GM18505 (cell line): ENCODE measurements around the gene MBD5.

Experiments used
- ATAC-seq: cut with Tn5 transposase; IDR thresholded peaks from one replicate; pipeline ENCODE4 v1.9.1; 2021; ENCODE audit not compliant: unreplicated experiment
- POLR2A ChIP-seq: IDR thresholded peaks from 4 replicates; pipeline ENCODE4 v1.6.1; 2011; ENCODE audit warnings: borderline replicate concordance; ENCODE audit not compliant: insufficient read depth, insufficient read length; ENCODE audit errors: extremely low read depth

The MBD5 gene

DNA sequence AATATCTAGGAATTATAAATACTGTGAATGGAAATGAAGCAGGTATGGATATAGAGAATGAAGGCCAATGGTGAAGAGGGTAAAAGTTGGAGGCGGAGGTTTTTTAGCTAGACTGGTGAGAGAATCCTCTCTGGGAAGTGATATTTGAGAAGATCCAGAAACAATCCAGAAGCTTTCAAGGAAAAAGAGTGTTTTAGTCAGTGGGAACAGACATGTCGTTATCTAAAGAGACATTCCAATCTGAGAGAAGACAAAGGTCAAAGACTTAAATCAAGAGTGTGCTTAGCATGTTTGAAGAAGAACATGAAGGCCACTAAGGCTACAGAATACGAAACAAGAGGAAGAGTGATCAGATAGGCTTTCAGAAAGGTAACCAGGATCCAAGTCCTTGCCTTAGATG lies 211.0 kb downstream of the MBD5 start:
- ATAC-seq: no peak
- TF ChIP-seq POLR2A: no peak

DNA sequence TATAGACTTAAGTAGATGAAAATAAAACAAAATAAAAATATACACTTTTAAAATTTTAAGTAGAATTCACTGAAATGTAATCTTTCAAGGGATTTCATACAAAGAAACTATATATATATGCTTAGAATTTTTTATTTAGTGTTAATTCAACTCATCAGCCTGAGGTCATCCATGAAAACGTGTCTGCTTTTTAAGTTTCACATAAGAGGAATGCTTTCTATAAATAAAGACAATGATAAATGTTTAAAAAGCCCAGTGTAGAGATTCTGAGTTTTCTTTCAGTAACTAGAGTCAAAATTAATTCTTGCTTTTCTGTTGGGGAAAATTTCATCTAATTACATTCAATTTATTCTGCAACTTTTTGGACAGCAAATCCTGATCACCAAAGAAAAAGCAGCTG lies 213.3 kb downstream of the MBD5 start:
- ATAC-seq: no peak
- TF ChIP-seq POLR2A: no peak

DNA sequence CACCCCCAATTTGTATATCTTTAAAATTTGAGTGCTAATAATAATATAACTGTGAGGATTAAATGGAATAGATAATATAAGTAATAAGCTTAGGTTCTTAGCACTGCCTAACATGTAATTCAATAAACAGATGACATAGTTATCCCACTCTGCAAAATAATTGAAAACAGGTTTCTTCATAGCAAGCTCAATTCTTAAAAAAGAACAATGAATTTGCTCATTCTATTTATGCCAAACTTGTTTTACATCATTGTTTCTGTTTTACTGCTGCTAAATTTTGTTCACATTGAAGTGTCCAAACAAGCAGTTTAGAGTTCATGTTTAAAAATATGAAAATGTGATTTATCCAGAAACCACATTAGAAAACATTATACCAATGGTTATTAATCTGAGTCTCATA lies 217.0 kb downstream of the MBD5 start:
- no peak for TF ChIP-seq POLR2A
- ATAC-seq: no peak

DNA sequence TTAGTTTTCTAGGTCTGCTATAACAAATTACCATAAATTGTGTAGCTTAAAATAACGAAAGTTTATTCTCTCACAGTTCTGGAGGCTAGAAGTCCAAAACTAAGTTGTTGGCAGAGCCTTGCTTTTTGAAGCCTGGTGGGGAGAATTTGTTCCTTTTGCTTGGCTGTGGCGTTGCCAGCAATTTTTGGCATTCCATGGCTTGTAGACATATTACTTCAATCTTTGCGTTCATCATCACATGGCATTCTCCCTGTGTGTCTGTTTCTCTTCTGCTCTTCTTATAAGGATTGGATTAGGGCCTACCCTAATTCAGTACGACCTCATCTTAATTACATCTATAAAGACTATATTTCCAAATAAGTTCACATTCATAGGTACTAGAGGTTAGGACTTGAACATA lies 217.7 kb downstream of the MBD5 start:
- TF ChIP-seq POLR2A: no peak
- no peak for ATAC-seq

DNA sequence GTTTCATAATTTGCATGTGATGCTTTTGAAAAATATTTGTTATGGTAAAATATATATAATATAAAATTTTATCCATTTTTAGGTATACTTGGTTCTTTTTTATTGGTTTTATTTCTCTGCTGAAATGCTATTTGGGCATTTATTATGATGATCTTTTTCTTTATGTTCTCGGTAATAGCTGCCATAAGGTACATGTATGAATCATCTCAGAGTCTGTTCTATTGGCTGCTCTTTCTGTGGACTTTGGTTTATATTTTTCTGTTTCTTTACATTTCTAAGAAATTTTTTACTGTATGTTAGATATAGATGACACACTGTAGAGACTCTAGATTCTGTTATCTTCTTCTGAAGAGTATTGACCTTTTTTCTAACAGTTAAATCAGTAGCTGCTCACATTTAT lies 219.9 kb downstream of the MBD5 start:
- TF ChIP-seq POLR2A: no peak

DNA sequence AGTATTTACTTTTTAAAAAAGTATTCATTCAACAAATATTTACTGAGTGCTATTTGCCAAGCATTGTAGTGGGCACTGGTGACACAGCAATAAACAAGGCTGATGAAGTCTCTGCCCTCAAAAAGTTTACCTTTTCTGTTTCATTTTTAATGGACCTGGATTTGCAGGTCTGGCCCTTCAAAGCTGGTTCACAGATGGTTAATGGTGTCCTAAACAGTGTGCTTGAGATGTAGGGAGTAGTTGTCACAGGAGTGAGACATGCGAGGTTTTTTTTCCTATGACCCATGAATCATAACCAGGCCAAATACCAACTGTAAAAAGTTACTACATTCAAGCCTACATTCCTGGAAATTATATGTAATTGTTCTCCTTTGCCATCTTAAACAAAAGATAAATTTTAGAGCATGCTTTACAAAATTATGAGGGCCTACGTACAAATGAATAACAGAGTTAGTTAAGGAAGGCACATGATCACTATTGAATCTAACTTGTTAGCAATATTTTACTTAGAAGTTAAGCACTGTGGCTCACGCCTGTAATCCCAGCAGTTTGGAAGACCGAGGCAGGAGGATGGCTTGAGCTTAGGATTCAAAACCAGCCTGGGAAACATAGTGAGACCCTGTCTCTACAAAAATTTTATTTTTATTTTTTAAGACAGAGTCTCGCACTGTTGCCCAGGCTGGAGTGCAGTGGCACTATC lies 223.9 kb downstream of the MBD5 start:
- ATAC-seq: no peak
- no peak for TF ChIP-seq POLR2A

More for the DNA sequence above, 219.9 kb downstream of the MBD5 start:
- ATAC-seq: no peak

DNA sequence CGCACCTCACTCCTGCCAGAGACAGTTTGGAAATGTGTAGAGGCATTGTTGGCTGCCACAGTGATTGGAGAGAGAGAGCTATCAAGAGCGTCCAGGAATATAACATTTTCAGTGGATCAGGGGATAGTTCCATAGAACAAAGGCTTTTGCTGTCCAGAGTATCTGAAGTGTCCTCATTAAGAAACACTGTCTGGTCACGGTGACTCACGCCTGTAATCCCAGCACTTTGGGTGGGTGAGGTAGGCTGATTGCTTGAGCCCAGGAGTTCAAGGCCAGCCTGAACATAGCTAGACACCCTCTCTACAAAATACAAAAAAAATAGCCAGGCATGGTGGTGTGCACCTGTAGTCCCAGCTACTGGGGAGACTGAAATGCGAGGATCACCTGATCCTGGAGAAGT lies 231.1 kb downstream of the MBD5 start:
- ATAC-seq: no peak
- no peak for TF ChIP-seq POLR2A

DNA sequence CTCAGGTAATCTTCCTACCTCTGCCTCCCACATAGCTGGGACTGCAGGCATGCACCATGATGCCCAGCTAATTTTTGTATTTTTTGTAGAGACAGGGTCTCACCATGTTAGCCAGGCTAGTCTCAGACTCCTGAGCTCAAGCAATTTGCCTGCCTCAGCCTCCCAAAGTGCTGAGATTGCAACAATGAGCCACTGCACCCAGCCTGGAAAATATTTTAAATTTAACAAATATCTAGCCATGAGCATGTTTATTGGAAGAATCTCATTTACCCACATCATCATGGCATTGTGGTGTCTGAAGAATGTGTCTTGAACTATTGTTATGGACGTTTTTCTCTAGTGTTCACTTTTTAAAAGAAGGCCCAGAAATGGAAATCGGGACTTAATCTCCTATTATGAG lies 231.8 kb downstream of the MBD5 start:
- ATAC-seq: no peak
- no peak for TF ChIP-seq POLR2A

DNA sequence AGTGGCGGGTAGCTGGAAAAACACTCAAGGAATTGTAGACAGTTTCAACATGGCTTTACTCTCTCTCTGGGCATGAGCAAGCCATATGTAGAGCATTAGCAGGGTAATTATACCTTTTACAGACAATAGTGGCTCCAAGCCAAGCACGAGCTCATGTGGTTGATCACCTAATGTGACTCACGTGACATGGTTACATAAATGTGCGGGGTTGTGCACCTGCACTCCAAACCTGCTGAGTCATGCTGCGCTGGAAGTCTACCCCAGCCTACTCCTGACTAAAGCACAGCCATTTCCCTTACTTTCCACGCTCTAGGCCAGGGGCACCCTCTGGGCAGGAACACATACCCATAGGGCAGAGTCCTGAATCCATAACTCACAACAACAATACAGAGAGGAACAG lies 232.8 kb downstream of the MBD5 start:
- TF ChIP-seq POLR2A: no peak
- ATAC-seq: no peak

DNA sequence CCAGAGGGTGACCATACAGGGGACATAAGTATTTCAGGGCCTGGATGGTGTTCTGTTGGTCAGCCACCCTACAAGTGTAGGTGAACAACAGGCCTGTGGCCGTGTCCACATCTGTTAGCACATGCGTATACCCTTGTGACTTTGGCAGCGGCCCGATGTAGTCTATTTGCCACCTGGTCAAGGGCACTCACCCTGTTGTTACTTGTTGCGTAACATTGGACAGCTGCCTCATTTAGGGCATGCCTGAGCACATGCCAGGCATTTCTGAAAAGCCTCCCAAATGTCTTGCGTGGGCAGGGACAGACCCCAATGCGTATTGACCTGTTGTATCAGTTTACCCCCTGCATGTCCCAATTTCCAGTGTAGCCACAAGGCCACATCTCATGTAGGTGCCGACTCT lies 235.0 kb downstream of the MBD5 start:
- no peak for TF ChIP-seq POLR2A
- no peak for ATAC-seq

DNA sequence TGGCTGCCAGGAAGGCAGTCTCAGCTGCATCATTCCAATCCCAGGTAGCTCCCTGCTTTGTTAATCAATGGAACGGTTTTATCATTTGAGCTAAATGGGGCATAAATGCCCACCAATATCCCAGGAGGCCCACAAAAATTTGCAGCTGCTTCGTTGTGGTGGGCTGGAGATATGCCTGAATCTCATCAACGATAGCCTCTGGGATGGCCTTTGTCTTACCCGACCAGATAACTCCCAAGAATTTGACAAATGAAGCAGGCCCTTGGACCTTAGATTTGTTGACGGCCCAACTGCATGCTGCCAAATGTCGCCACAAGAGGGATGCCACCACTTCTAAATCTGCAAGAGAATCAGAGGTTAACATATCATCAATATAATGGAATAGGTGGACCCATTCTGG lies 236.4 kb downstream of the MBD5 start:
- no peak for ATAC-seq

DNA sequence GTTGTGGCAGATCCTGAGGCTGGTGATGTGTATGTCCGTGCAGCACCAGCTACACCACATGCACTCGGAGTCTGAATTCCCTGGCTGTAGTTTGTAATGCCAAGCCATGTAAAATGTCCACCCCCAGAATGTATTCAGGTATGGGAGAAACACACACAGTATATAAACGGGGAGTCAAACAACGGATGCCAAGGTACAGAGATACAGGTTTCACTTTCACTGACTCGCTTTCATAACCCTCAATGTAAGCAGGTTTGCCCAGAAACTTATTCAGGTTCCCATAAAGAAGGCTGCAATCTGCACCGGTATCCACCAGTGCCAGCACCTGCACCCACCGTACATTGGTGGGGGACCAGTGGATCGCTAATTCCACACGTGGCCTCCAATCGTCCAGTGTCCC lies 237.2 kb downstream of the MBD5 start:
- no peak for ATAC-seq

More for the DNA sequence above, 236.4 kb downstream of the MBD5 start:
- TF ChIP-seq POLR2A: no peak

DNA sequence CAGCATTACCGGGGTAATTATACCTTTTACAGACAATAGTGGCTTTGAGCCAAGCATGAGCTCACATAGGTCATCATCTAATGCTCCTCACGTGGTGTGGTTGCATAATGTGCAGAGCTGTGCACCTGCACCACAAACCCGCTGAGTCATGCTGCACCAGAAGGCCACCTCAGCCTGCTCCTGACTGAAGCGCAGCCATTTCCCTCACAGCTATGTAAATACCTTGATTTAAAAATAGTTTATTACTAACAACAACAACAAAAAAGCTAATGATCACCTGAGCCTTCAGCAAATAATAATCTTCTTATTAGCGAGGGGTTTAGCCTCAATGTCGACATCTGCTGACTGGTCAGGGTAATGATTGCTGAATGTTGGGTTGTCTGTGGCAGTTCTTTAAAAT lies 238.8 kb downstream of the MBD5 start:
- no peak for TF ChIP-seq POLR2A
- ATAC-seq: no peak

More for the DNA sequence above, 237.2 kb downstream of the MBD5 start:
- TF ChIP-seq POLR2A: no peak

DNA sequence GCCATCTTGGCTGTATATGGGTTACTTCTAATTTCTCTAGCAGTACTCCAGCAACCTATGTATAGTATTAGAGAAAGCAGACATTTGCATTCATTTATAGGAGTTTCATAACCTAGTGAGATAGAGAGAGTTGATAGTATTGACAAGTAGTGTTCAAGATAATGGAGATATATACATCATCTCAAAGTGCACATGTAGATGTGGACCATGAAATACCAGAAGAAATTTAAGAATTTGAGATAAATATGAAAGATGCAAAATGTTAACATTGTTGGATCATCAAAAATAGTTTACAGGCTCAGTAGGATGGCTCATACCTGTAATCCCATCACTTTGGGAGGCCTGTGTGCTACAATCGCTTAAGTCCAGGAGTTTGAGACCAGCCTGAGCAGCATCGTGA lies 243.0 kb downstream of the MBD5 start:
- ATAC-seq: no peak
- TF ChIP-seq POLR2A: no peak
